GM10248 (cell line): ENCODE results near the gene GCK.

Source experiments
- CTCF ChIA-PET: fragments of 300-600 bp; sonication (Branson Sonifier 250); formaldehyde crosslinking; extraction: SDS; loops from one replicate; lab custom pipeline; 2021; ENCODE audit warnings: antibody characterized with exemption; lab: Yijun Ruan, JAX
- POLR2A ChIA-PET: fragments of 350-650 bp; sonication (Branson Sonifier 250); formaldehyde crosslinking; extraction: SDS; loops from one replicate; lab custom pipeline; 2020; ENCODE audit warnings: antibody characterized with exemption; lab: Yijun Ruan, JAX
- DNase-seq: peaks from one replicate; pipeline ENCODE4 v3.0.0; 2012; ENCODE audit errors: extremely low spot score
- CTCF ChIP-seq: IDR thresholded peaks from 2 replicates; pipeline ENCODE4 v1.5.1; 2012; ENCODE audit warnings: mild to moderate bottlenecking, low read depth; ENCODE audit errors: extremely low read depth, missing control alignments, control extremely low read depth

GCK gene

DNA sequence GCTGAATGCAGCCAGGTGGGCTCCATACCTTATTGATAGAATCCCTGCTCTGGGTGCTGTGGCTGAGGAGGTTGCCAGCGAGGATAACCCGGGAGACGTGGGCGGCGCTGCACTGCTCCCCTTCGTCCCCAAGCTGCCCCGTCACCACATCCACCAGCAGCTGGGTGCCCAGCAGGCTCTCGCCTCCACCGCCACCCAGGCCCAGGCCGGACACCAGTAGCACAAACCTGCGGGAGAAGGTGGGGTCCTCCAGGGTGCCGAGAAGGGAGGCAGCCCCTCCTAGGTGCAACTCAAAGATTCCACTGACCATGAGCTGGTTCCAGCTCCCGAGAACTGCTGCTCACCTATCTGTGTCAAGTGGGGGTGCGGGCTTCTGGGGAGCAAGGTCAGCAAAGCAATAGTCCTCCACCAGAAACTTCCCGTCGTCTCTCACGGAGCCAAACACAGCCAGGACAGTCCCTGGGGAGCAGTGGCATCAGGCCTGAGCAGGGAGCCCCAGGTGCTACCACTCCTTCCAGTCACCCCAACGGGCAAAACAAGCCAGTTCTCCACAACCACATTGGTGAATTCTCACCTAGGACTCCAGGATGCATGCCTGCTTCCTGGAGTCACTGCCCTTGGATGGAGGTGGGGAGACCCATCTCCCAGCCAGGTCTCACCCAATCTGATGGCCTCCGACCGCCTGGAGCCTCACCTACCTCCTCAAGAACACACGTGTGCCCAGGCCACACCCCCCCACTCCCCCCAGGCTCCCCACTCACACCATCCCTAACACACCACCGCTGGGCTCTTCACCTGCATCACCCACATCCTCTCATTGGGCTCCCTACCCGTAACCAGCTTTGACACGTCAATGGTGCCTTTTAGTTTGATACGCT is 72.2 kb downstream of the GCK start:
- ChIA-PET CTCF (interaction anchor here (2.4 kb wide), 1 partner anchor 19 kb away, joined by 6 read pairs; no protein-coding TSS in a partner anchor), POLR2A (no interaction called here)
- DNase-seq, result no peak
- TF ChIP-seq CTCF, result no peak

GRCh38 chr7:44116087-44116788 is 73.0 kb downstream of the GCK start:
- TF ChIP-seq CTCF, result no peak
- DNase-seq, result no peak
- CTCF ChIA-PET, result interaction anchor here (0.8 to 2.4 kb wide), 2 partner anchors 10 to 19 kb away, joined by 4 to 6 read pairs; no protein-coding TSS in a partner anchor
- POLR2A ChIA-PET, result no interaction called here

GRCh38 chr7:44114586-44115310 is 74.5 kb downstream of the GCK start:
- DNase-seq, result no peak
- POLR2A ChIA-PET, result no interaction called here
- CTCF ChIA-PET, result interaction anchor here (0.8 to 0.9 kb wide), 2 partner anchors 86 to 450 kb away, joined by 3 read pairs; partner anchors contain the start of gene YKT6
- TF ChIP-seq CTCF, result no peak

GRCh38 chr7:44113764-44114354 is 75.4 kb downstream of the GCK start:
- CTCF ChIA-PET, result no interaction called here
- TF ChIP-seq CTCF, result no peak
- POLR2A ChIA-PET, result no interaction called here
- no peak for DNase-seq

GRCh38 chr7:44112997-44113763 is 76.1 kb downstream of the GCK start:
- DNase-seq, result no peak
- TF ChIP-seq CTCF, result no peak
- ChIA-PET CTCF (no interaction called here), POLR2A (no interaction called here)
